SU-DHL-6 (cell line): ENCODE results near the gene GIGYF1.
"Not testable (repeated sequence)": the region's sequence is repeated elsewhere in the genome, so short reads cannot be mapped to it uniquely, and the experiment has no call there.

ENCODE experiments used
- CTCF ChIP-seq: fragments of 200-600 bp; sonication (generic); IDR thresholded peaks from one replicate; pipeline ENCODE4 v1.5.1; 2017; ENCODE audit warnings: antibody characterized with exemption, mild to moderate bottlenecking, low read length, moderate library complexity; ENCODE audit not compliant: insufficient read depth, poor library complexity, severe bottlenecking
- EZH2phosphoT487 ChIP-seq: fragments of 200-600 bp; sonication (generic), shearing (Covaris generic); conservative IDR thresholded peaks from 2 replicates; pipeline ENCODE4 v1.6.1; 2018; ENCODE audit warnings: mild to moderate bottlenecking, antibody characterized with exemption, low read length, moderate library complexity, mixed read lengths

DNA sequence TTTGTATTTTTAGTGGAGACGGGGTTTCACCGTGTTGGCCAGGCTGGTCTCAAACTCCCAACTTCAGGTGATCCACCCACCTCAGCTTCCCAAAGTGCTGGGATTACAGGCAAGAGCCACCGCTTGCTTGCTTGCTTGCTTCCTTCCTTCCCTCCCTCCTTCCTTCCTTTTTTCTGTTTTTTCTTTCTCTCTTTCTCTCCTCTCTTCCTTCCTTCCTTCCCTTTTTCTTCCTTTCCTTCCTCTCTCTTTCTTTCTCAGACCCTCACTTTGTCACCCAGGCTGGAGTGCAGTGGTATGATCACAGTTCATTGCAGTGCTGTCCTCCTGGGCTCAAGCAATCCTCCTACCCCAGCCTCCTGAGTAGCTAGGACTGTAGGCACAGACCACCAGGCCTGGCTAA lies 7.0 kb upstream of the GIGYF1 start:
- not testable (repeated sequence) for TF ChIP-seq CTCF, EZH2phosphoT487
